ENCODE data around the gene PCDH17.

The PCDH17 gene

DNA sequence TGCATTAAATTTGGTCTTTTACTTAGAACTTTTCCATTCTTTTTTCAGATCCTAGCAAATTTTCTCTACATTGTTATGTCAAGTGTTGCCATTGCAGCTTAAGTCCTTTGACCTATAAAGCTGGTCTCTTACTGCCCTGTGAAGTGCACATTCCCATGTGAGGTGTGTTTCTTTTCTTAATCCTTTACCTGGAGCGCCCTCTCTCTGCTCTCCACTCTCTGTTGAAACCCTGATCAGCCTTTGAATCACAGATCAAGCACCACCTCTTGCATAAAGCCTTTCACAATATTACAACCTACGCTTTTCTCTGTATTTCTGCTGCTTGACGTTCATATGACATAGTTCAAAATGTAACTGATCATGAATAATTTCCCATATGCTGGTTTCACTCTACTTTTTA, 84.8 kb downstream of the PCDH17 start:
- no peak overlapping the region for H3K4me3 ChIP-seq (ENCODE audit: low read depth, low read length)
- no peak for DNase-seq (ENCODE audit: low read depth, low spot score)
- in situ Hi-C loops (cut with HindIII; ENCODE audit: low sequenced_read_pairs), result no loop called here
- TF ChIP-seq, protein P1, sequence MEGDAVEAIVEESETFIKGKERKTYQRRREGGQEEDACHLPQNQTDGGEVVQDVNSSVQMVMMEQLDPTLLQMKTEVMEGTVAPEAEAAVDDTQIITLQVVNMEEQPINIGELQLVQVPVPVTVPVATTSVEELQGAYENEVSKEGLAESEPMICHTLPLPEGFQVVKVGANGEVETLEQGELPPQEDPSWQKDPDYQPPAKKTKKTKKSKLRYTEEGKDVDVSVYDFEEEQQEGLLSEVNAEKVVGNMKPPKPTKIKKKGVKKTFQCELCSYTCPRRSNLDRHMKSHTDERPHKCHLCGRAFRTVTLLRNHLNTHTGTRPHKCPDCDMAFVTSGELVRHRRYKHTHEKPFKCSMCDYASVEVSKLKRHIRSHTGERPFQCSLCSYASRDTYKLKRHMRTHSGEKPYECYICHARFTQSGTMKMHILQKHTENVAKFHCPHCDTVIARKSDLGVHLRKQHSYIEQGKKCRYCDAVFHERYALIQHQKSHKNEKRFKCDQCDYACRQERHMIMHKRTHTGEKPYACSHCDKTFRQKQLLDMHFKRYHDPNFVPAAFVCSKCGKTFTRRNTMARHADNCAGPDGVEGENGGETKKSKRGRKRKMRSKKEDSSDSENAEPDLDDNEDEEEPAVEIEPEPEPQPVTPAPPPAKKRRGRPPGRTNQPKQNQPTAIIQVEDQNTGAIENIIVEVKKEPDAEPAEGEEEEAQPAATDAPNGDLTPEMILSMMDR (IDR thresholded peaks at IDR 0.05; ENCODE audit: low read depth, low read length), result no peak

DNA sequence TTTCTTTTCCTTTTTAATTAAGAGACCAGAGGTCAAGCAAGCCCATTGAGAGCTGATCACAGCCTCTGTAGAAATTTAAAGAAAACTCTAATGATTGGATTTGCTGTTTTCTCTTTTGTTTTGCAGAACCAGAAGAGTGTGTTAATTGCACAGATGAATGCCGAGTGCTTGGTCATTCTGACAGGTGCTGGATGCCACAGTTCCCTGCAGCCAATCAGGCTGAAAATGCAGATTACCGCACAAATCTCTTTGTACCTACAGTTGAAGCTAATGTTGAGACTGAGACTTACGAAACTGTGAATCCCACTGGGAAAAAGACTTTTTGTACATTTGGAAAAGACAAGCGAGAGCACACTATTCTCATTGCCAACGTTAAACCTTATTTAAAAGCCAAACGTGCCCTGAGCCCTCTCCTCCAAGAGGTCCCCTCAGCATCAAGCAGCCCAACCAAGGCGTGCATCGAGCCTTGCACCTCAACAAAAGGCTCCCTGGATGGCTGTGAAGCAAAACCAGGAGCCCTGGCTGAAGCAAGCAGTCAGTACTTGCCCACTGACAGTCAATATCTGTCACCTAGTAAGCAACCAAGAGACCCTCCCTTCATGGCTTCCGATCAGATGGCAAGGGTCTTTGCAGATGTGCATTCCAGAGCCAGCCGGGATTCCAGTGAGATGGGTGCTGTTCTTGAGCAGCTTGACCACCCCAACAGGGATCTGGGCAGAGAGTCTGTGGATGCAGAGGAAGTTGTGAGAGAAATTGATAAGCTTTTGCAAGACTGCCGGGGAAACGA, 93.1 kb downstream of the PCDH17 start:
- in situ Hi-C loops (cut with HindIII; ENCODE audit: low sequenced_read_pairs), result no loop called here
- no peak for DNase-seq (ENCODE audit: low read depth, low spot score)
- TF ChIP-seq, protein P1 (IDR thresholded peaks at IDR 0.05; ENCODE audit: low read depth, low read length), result no peak
- no peak overlapping the region for H3K4me3 ChIP-seq (ENCODE audit: low read depth, low read length)

DNA sequence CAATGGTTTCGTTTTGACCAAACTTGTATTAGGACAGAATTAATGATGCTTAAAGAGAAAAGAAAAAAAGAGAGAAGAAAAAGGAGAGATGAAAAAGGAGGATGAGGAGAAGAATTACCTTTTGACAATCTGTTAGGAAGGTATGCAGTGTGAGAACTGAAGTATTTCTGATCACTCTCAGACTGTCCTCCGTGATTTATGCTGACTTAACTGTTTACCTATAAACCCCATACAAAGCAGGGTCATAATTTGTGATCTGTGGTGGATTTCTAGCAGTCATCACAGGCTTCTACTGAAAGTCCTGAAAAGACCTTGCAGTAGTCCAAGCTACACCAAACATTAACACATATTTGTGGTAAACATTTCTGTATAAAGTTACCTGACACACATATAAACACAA, 93.9 kb downstream of the PCDH17 start:
- TF ChIP-seq, protein P1 (IDR thresholded peaks at IDR 0.05; ENCODE audit: low read depth, low read length), result no peak
- no peak overlapping the region for H3K4me3 ChIP-seq (ENCODE audit: low read depth, low read length)
- DNase-seq (ENCODE audit: low read depth, low spot score), result no peak
- in situ Hi-C loops (cut with HindIII; ENCODE audit: low sequenced_read_pairs), result no loop called here

DNA sequence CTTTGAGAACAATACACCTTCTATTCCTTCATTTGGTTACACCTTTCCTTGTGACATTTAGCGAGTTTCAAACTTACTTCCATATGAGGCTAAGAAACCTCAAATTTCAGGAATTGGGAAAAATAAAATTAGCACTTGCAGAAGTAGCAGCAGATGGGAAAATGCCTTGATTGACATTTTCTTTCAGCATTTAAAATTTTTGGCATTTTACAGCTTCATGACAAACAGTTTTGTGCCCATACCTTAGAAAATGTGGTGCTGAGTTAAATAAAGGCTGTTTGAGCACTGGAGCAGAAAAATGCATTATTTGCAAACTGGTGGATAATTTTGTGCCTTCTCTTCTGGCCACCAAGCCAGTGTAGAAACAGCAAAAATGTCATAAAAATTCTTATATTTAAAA, 95.4 kb downstream of the PCDH17 start:
- in situ Hi-C loops (cut with HindIII; ENCODE audit: low sequenced_read_pairs), result no loop called here
- no peak for DNase-seq (ENCODE audit: low read depth, low spot score)
- TF ChIP-seq, protein P1 (IDR thresholded peaks at IDR 0.05; ENCODE audit: low read depth, low read length), result no peak
- H3K4me3 ChIP-seq (ENCODE audit: low read depth, low read length), result no peak overlapping the region

DNA sequence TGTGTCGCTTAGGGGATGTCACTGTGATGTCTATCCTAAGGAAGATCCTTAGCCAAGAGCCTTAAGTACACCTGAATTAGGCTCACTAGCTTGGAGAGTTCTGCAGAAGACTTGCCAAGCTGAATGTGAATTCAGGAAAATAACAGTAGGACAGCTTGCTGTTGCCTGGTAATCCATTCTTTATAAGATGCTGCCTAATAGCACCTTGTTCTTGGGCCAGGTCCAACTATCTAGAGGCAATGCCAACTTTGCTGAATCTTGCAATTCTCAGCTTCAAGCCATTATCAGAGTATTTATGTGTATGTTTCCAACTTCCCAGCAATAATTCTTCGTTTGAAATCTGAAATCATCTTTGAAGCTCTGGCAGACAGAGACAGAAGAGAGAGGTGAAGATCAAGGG, 102.8 kb downstream of the PCDH17 start:
- no peak overlapping the region for H3K4me3 ChIP-seq (ENCODE audit: low read depth, low read length)
- in situ Hi-C loops (cut with HindIII; ENCODE audit: low sequenced_read_pairs), result no loop called here
- TF ChIP-seq, protein P1 (IDR thresholded peaks at IDR 0.05; ENCODE audit: low read depth, low read length), result no peak
- DNase-seq (ENCODE audit: low read depth, low spot score), result no peak

DNA sequence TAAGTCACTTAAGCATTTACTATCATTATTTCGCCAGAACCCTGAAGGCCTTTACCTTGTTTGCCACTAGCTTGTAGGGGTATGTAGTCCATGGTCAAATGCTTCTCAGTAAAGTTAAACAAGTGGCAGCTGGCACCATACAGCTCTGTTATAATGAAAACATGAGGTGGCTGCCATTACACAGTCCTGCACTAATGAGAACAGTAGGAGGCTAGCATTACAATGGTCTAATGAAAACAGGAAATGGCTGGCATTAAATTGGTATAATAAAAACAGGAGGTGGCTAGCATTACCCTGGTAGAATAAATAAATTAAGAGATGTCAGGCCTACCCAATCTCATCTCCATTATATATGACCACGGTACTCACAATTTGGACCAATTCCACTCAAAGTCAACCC, 107.5 kb downstream of the PCDH17 start:
- no peak overlapping the region for H3K4me3 ChIP-seq (ENCODE audit: low read depth, low read length)
- TF ChIP-seq, protein P1 (IDR thresholded peaks at IDR 0.05; ENCODE audit: low read depth, low read length), result no peak
- no peak for DNase-seq (ENCODE audit: low read depth, low spot score)
- in situ Hi-C loops (cut with HindIII; ENCODE audit: low sequenced_read_pairs), result no loop called here

Measured in astrocyte of the spinal cord (primary cell).